ENCODE results near the gene TRMT2A. TPM values are rescaled to one million over a fixed set of nuclear protein-coding genes. Genes with fewer than 3 reads are reported as not detected.

Gene TRMT2A
- total RNA-seq, 2 experiments from 2014 or later, result 98.1 to 140 TPM

DNA sequence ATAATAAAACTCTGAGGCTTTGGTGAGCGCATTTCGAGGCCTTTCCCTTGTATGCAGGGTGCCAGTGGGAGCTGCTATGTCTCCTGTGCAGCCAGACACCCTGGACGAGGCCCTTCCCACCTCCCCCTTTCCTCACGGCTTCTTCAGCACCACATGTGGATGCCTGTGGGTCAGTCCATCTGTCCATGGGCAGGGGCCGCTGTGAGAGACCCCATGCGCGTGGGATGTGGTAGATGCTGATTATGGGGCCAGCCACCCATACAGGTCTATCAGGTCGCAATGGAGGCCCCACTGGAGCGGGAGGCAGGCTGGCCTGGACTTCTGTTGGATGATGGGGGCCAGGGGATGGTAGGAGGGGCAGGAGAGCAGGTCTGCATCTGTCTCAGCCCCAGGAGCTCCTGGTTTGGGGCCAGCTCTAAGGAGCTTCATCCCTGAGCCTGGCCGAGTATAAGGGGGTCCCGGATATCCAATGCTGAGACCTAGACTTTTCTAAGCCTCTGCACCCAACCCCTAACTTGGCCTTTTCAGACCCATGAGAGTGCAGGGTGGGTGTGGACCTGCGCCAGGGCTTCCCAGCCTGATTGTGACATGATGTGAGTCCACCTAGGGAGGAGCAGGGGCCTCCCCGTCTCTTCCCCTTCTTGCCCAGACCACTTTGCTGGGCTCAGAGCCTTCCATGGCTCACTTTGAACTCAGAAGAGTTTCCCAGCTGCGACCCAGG lies 51.0 kb downstream of the TRMT2A start:
- CTCF ChIA-PET, result interaction anchor here (1.1 kb wide), 1 partner anchor 52 kb away, joined by 3 read pairs; no protein-coding TSS in a partner anchor
- Mint-ChIP-seq H3K27me3 (no peaks in the 10 kb centered on the region), H3K4me1 (no peaks in the 10 kb centered on the region), H3K4me3 (no peak overlapping the region), H3K27ac (no peak overlapping the region), H3K9me3 (ENCODE audit: low read depth) (no peaks in the 10 kb centered on the region), H3K36me3 (peaks cover 3% of the 10 kb centered on the region)
- ATAC-seq (no peak), DNase-seq (no peak)

DNA sequence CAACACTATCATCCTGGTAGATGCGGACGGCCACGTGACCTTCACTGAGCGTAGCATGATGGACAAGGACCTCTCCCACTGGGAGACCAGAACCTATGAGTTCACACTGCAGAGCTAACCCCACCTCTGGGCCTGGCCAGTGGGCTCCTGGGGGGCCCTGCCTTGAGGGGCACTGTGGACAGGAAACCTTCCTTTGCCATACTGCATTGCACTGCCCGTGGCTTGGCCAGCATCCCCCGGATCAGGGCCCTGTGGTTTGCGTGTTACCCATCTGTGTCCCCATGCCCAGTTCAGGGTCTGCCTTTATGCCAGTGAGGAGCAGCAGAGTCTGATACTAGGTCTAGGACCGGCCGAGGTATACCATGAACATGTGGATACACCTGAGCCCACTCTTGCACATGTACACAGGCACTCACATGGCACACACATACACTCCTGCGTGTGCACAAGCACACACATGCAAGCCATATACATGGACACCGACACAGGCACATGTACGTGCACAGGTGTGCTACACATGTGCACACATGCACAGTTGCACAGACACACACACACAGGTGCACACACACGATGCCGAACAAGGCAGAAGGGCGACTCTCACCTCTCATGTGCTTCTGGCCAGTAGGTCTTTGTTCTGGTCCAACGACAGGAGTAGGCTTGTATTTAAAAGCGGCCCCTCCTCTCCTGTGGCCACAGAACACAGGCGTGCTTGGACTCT lies 52.3 kb downstream of the TRMT2A start:
- Mint-ChIP-seq H3K27ac (no peak overlapping the region), H3K27me3 (no peaks in the 10 kb centered on the region), H3K9me3 (ENCODE audit: low read depth) (no peaks in the 10 kb centered on the region), H3K4me1 (peaks cover 2% of the 10 kb centered on the region), H3K36me3 (peaks cover 3% of the 10 kb centered on the region), H3K4me3 (no peak overlapping the region)
- ATAC-seq, result no peak
- CTCF ChIA-PET, result no interaction called here
- DNase-seq, result no peak

GRCh38 chr22:20064140-20064480 lies 52.9 kb downstream of the TRMT2A start:
- no peak overlapping the region for H3K27ac Mint-ChIP-seq
- ATAC-seq (no peak), DNase-seq (no peak)
- peaks cover 8% of the 10 kb centered on the region for H3K4me1 Mint-ChIP-seq
- H3K36me3 Mint-ChIP-seq, result peaks cover 3% of the 10 kb centered on the region
- H3K9me3 Mint-ChIP-seq (ENCODE audit: low read depth), result no peaks in the 10 kb centered on the region
- no peak overlapping the region for H3K4me3 Mint-ChIP-seq
- H3K27me3 Mint-ChIP-seq, result no peaks in the 10 kb centered on the region
- CTCF ChIA-PET, result no interaction called here

DNA sequence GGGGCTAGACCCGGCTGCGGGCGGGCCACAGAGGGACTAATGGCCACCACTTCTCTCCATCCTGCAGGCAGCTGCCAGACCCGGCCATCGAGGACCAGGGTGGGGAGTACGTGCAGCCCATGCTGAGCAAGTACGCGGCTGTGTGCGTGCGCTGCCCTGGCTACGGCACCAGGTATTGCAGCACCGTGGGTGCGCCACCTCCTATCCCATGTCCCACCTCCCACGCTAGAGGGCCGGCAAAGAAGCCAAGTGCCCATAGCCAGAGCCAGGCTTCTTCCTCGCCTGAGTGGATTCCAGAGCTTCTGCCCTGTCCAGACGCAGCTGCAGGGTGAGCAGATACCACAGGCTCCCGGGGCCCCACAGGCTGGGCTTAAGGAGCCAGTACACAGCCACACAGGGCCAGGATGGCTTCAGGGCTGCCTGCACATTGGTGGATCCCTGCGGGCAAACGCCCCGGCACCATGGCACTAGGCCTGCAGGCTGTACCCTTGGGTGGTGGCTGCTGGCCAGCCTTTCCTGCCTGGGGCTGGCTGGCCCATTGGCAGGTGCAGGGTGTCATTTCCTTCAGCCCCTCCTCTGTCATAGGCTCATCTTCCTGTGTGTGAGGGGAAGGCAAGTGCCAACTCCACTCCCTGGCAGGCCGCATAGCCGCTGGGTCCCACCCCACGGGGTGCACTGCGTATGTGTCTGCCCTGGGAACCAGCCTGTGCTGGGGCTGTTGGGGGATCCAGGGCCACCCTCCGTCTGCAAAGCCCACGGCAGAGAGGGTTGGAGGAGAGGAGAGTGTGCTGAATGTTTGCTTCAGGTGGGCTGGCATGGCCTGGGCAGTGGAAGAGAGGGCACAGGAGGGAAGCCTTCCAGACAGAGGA lies 53.5 kb downstream of the TRMT2A start:
- peaks cover 8% of the 10 kb centered on the region for H3K36me3 Mint-ChIP-seq

GRCh38 chr22:20062766-20063083 lies 54.3 kb downstream of the TRMT2A start:
- ATAC-seq, result no peak
- H3K4me1 Mint-ChIP-seq, result peaks cover 14% of the 10 kb centered on the region
- CTCF ChIA-PET, result interaction anchor here (0.6 to 0.7 kb wide), 2 partner anchors 11 to 372 kb away, joined by 3 to 4 read pairs; no protein-coding TSS in a partner anchor
- DNase-seq, result no peak
- no peaks in the 10 kb centered on the region for H3K9me3 Mint-ChIP-seq (ENCODE audit: low read depth)
- no peak overlapping the region for H3K4me3 Mint-ChIP-seq
- H3K36me3 Mint-ChIP-seq, result peaks cover 13% of the 10 kb centered on the region
- H3K27me3 Mint-ChIP-seq, result no peaks in the 10 kb centered on the region
- H3K27ac Mint-ChIP-seq, result no peak overlapping the region

More for the DNA sequence above, 53.5 kb downstream of the TRMT2A start:
- Mint-ChIP-seq H3K4me3 (no peak overlapping the region), H3K4me1 (peaks cover 14% of the 10 kb centered on the region), H3K27me3 (no peaks in the 10 kb centered on the region), H3K9me3 (ENCODE audit: low read depth) (no peaks in the 10 kb centered on the region), H3K27ac (no peak overlapping the region)
- ATAC-seq (no peak), DNase-seq (no peak)
- CTCF ChIA-PET, result no interaction called here

DNA sequence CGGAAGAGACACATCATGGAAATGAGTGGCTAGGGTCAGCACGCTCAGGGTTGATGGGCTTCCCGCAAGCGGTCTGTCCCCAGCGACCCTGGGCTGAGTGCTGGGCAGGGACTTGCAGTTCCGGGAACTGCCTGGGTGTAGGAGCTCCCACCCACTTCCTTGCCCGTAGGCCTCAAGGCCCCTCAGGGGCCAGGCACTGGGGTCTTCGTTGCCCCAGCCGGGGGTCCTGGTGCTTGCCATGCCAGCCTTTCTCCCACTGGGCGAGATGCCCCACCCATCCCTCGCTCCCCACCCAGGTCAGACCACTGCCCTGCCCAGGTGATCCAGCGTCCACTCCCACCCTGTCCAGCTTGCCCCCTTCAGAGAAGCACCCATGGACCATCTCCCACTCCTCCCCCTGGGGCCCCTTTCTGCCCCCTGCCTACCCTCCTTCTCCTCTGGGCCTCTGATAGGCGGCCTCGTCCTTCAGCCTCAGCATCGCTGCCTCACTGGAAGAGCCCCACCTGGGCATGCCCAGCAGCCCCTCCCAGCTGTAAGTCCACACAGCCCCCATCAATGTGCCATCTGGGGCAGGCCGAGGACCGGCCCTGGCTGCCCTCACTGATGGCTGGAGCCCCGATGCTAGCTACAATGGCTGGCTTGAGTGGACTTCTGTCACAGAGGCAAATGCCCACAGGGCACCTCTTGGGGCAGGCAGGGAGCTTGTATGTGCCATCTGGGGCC lies 54.8 kb downstream of the TRMT2A start:
- Mint-ChIP-seq H3K36me3 (peaks cover 13% of the 10 kb centered on the region), H3K27ac (no peak overlapping the region), H3K4me1 (peaks cover 14% of the 10 kb centered on the region), H3K4me3 (no peak overlapping the region), H3K9me3 (ENCODE audit: low read depth) (no peaks in the 10 kb centered on the region), H3K27me3 (no peaks in the 10 kb centered on the region)
- ATAC-seq (no peak), DNase-seq (no peak)
- CTCF ChIA-PET, result interaction anchor here (0.6 to 0.7 kb wide), 2 partner anchors 11 to 372 kb away, joined by 3 to 4 read pairs; no protein-coding TSS in a partner anchor

Small RNA genes within 50 kb of the gene (microRNA-seq; reads per million reads assigned to microRNA genes)
- gene MIR6816, result 1.7 reads per million

Other genes with a start within 250 kb of the TRMT2A start
- gene COMT, start 175.5 kb downstream of the TRMT2A start, total RNA-seq, result 10 to 100 TPM; 92.6 to 95.3 TPM
- gene TXNRD2, start 175.4 kb downstream of the TRMT2A start, total RNA-seq, result 10 to 100 TPM; 20.5 to 23.1 TPM
- gene ARVCF, start 100.4 kb downstream of the TRMT2A start, total RNA-seq, result under 1 TPM; 0.50 to 0.70 TPM
- 10 to 100 TPM; 36.7 to 44.5 TPM for gene TANGO2, start 96.1 kb downstream of the TRMT2A start, total RNA-seq
- 10 to 100 TPM; 70.4 to 71.9 TPM for gene DGCR8, start 37.0 kb downstream of the TRMT2A start, total RNA-seq
- 100 to 1,000 TPM; 318 to 345 TPM for gene RANBP1, start 1.1 kb downstream of the TRMT2A start, total RNA-seq
- 10 to 100 TPM; 57.9 to 66.3 TPM for gene ZDHHC8, start 14.6 kb upstream of the TRMT2A start, total RNA-seq
- not detected for gene CCDC188, start 33.8 kb upstream of the TRMT2A start, total RNA-seq
- gene RTN4R, start 151.1 kb upstream of the TRMT2A start, total RNA-seq, result 1 to 10 TPM; 1.4 to 2.5 TPM
- 10 to 100 TPM; 45.0 to 46.6 TPM for gene DGCR6L, start 202.8 kb upstream of the TRMT2A start, total RNA-seq

Measured in activated CD8-positive, alpha-beta memory T cell treated with anti-CD3 and anti-CD28 coated beads, Interleukin-2, amount 10 ng/mL, durations not matched to agents 7 days and 5 days (primary cell).